H1 (cell line): Measurements from ENCODE around the gene PCNX1. TPM values are rescaled to one million over a fixed set of nuclear protein-coding genes. Genes with fewer than 3 reads are reported as not detected.

ENCODE experiments used
- CTCF ChIA-PET: fragments of 300-600 bp; sonication (Branson Sonifier 250); formaldehyde crosslinking; loops from one replicate; lab custom pipeline; 2021; ENCODE audit not compliant: partially characterized antibody; lab: Charles Lee
- POLR2A ChIA-PET: fragments of 300-600 bp; sonication (Branson Sonifier 250); formaldehyde crosslinking; loops from one replicate; lab custom pipeline; 2021; ENCODE audit warnings: inconsistent platforms; ENCODE audit not compliant: partially characterized antibody; lab: Charles Lee
- DNase-seq, 2 experiments: peaks; one replicate each; pipeline versions ENCODE4 v3.0.0 to v3.0.0-alpha.2; 2010 to 2022; ENCODE audit warnings: low spot score in 2 of 2, low read depth in 1 of 2, mixed read lengths in 1 of 2
- FAIRE-seq: peaks from 2 replicates; lab custom pipeline; 2011; peaks lifted over from hg19 to GRCh38; lab: Jason Lieb, UNC
- H2AFZ ChIP-seq: 2 replicates; pipeline ENCODE4 v1.8.1; 2012; ENCODE audit warnings: low read length, inconsistent platforms
- H2AK5ac ChIP-seq: 2 replicates; pipeline ENCODE4 v1.6.1; 2013; ENCODE audit warnings: low read depth, low read length
- H2BK120ac ChIP-seq: replicated peaks from 2 replicates; pipeline ENCODE3; 2013; ENCODE audit warnings: low read depth, low read length, inconsistent platforms
- H2BK12ac ChIP-seq: 2 replicates; pipeline ENCODE4 v1.6.1; 2013; ENCODE audit warnings: low read depth, low read length
- H2BK15ac ChIP-seq: 2 replicates; pipeline ENCODE4 v1.6.1; 2013; ENCODE audit warnings: low read length
- H2BK20ac ChIP-seq: 2 replicates; pipeline ENCODE4 v1.6.1; 2013; ENCODE audit warnings: low read length
- H2BK5ac ChIP-seq: 2 replicates; pipeline ENCODE4 v1.6.1; 2013; ENCODE audit warnings: low read depth, low read length
- H3K14ac ChIP-seq: 2 replicates; pipeline ENCODE4 v1.6.1; 2013; ENCODE audit warnings: inconsistent platforms; ENCODE audit not compliant: insufficient read length
- H3K18ac ChIP-seq: 2 replicates; pipeline ENCODE4 v1.6.1; 2013; ENCODE audit warnings: low read length; ENCODE audit errors: extremely low read depth
- H3K23ac ChIP-seq: 2 replicates; pipeline ENCODE4 v1.6.1; 2013; ENCODE audit warnings: inconsistent platforms; ENCODE audit not compliant: insufficient read length
- H3K23me2 ChIP-seq: 2 replicates; pipeline ENCODE4 v1.6.1; 2013; ENCODE audit warnings: low read depth, low read length
- H3K27ac ChIP-seq: 2 replicates; pipeline ENCODE4 v1.6.1; 2011; ENCODE audit warnings: low read depth, low read length, inconsistent platforms
- H3K27me3 ChIP-seq, 4 experiments: replicated peaks in 1 of 4; 1 replicate in 1 of 4; 2 replicates in 3 of 4; pipeline versions ENCODE4 v1.6.1 to v1.8.1; 2011 to 2013; ENCODE audit warnings: low read length in 3 of 4, mild to moderate bottlenecking in 3 of 4, inconsistent platforms in 2 of 4, mixed read lengths in 2 of 4, moderate library complexity in 1 of 4; ENCODE audit not compliant: control insufficient read depth in 3 of 4, insufficient read depth in 3 of 4; ENCODE audit errors: extremely low read depth in 1 of 4
- H3K36me3 ChIP-seq, 4 experiments: 2 replicates each; pipeline versions ENCODE4 v1.6.1 to v1.8.1; 2011 to 2013; ENCODE audit warnings: mild to moderate bottlenecking in 4 of 4, low read length in 3 of 4, moderate library complexity in 2 of 4, control low read depth in 1 of 4, inconsistent platforms in 1 of 4; ENCODE audit not compliant: insufficient read depth in 4 of 4, control insufficient read depth in 2 of 4
- H3K4ac ChIP-seq: replicated peaks from 2 replicates; pipeline ENCODE3; 2013; ENCODE audit warnings: low read length, low read depth, mixed read lengths, inconsistent platforms; ENCODE audit not compliant: insufficient read length
- H3K4me1 ChIP-seq, 4 experiments: replicated peaks in 1 of 4; 1 replicate in 1 of 4; 2 replicates in 3 of 4; pipeline versions ENCODE4 v1.6.1 to v1.8.1; 2011 to 2013; ENCODE audit warnings: low read length in 3 of 4, inconsistent platforms in 2 of 4, mixed read lengths in 1 of 4; ENCODE audit not compliant: insufficient read depth in 4 of 4, control insufficient read depth in 3 of 4
- H3K4me2 ChIP-seq, 2 experiments: 2 replicates each; pipeline versions ENCODE4 v1.6.1 to v1.8.1; 2011 to 2013; ENCODE audit warnings: low read depth in 2 of 2, low read length in 2 of 2, control low read depth in 1 of 2, inconsistent platforms in 1 of 2, mild to moderate bottlenecking in 1 of 2; ENCODE audit not compliant: insufficient read depth in 1 of 2
- H3K4me3 ChIP-seq, 4 experiments: fragments of 200-600, 300-600 bp in 1 of 4; sonication (generic), shearing (Covaris generic), sonication (Bioruptor Twin) in 1 of 4; 2 replicates each; pipeline versions ENCODE4 v1.5.1 to v1.8.1; 2011 to 2016; ENCODE audit warnings: low read length in 4 of 4, low read depth in 3 of 4, control low read depth in 2 of 4, inconsistent platforms in 2 of 4, mild to moderate bottlenecking in 2 of 4, mixed read lengths in 1 of 4, moderate library complexity in 1 of 4; ENCODE audit not compliant: insufficient read depth in 2 of 4; ENCODE audit errors: extremely low read depth in 1 of 4
- H3K56ac ChIP-seq: replicated peaks from 2 replicates; pipeline ENCODE3; 2013; ENCODE audit warnings: low read depth, mild to moderate bottlenecking, mixed read lengths, low read length, inconsistent platforms; ENCODE audit not compliant: insufficient read length
- H3K79me1 ChIP-seq: 2 replicates; pipeline ENCODE4 v1.6.1; 2013; ENCODE audit warnings: low read depth, low read length, control low read depth
- H3K79me2 ChIP-seq, 2 experiments: 2 replicates each; pipeline versions ENCODE4 v1.6.1 to v1.8.1; 2012 to 2013; ENCODE audit warnings: low read length in 2 of 2, mild to moderate bottlenecking in 2 of 2, inconsistent platforms in 1 of 2; ENCODE audit not compliant: insufficient read depth in 2 of 2, control insufficient read depth in 1 of 2
- H3K9ac ChIP-seq, 4 experiments: replicated peaks in 1 of 4; 1 replicate in 1 of 4; 2 replicates in 3 of 4; pipeline versions ENCODE4 v1.6.1 to v1.8.1; 2011 to 2013; ENCODE audit warnings: low read depth in 3 of 4, low read length in 3 of 4, control low read depth in 2 of 4, mild to moderate bottlenecking in 2 of 4, moderate library complexity in 2 of 4, inconsistent platforms in 1 of 4; ENCODE audit errors: extremely low read depth in 1 of 4
- H3K9me3 ChIP-seq, 2 experiments: 2 replicates each; pipeline versions ENCODE4 v1.6.1 to v1.8.1; 2012 to 2013; ENCODE audit warnings: mild to moderate bottlenecking in 2 of 2, moderate library complexity in 2 of 2, control low read depth in 1 of 2, inconsistent platforms in 1 of 2, low read depth in 1 of 2, low read length in 1 of 2, mixed read lengths in 1 of 2; ENCODE audit not compliant: insufficient read depth in 2 of 2
- H4K20me1 ChIP-seq, 2 experiments: replicated peaks in 1 of 2; 2 replicates each; pipeline versions ENCODE3 to v1.8.1; 2011 to 2013; ENCODE audit warnings: inconsistent platforms in 2 of 2, low read length in 2 of 2, mild to moderate bottlenecking in 1 of 2; ENCODE audit not compliant: insufficient read depth in 2 of 2, control insufficient read depth in 1 of 2
- H4K5ac ChIP-seq: 2 replicates; pipeline ENCODE4 v1.6.1; 2013; ENCODE audit warnings: low read length, low read depth, mixed read lengths, inconsistent platforms; ENCODE audit not compliant: insufficient read length
- H4K8ac ChIP-seq: 2 replicates; pipeline ENCODE4 v1.8.0; 2013; ENCODE audit warnings: mild to moderate bottlenecking, moderate library complexity, low read length, inconsistent platforms; ENCODE audit not compliant: insufficient read depth; ENCODE audit errors: extremely low read depth
- H4K91ac ChIP-seq: replicated peaks from 2 replicates; pipeline ENCODE3; 2013; ENCODE audit warnings: low read length, mixed read lengths, inconsistent platforms; ENCODE audit not compliant: insufficient read length
- HDAC2 ChIP-seq, 2 experiments: fragments of 300-600 bp in 1 of 2; sonication (generic) in 1 of 2; IDR thresholded peaks; 2 replicates each; pipeline ENCODE4 v1.6.1; 2011 to 2012; ENCODE audit warnings: low read depth in 2 of 2, low read length in 2 of 2, mild to moderate bottlenecking in 2 of 2, moderate library complexity in 2 of 2, borderline replicate concordance in 1 of 2, inconsistent platforms in 1 of 2
- POLR2A ChIP-seq, 2 experiments: IDR thresholded peaks; 1 replicate in 1 of 2; 2 replicates in 1 of 2; pipeline ENCODE4 v1.6.1; 2011; ENCODE audit warnings: low read depth in 2 of 2, low read length in 2 of 2, mild to moderate bottlenecking in 2 of 2; ENCODE audit errors: control extremely low read depth in 1 of 2
- POU5F1 ChIP-seq: IDR thresholded peaks from 2 replicates; pipeline ENCODE4 v1.6.1; 2011; ENCODE audit warnings: low read depth, mild to moderate bottlenecking, low read length, moderate library complexity
- WGBS, 2 experiments: shearing (Covaris generic) in 1 of 2; methylation state at CpG; one replicate each; pipeline versions ENCODE4 v1.1.6 to v1.1.7; 2013 to 2015; ENCODE audit warnings: low lambda C conversion rate in 2 of 2, mixed read lengths in 2 of 2, inconsistent platforms in 1 of 2, low coverage in 1 of 2, missing lambda C conversion rate in 1 of 2; ENCODE audit not compliant: insufficient replicate concordance in 2 of 2, insufficient coverage in 1 of 2, insufficient read length in 1 of 2; ENCODE audit errors: extremely low coverage in 1 of 2, missing lambda C conversion rate in 1 of 2; 5-methylcytosine and 5-hydroxymethylcytosine counted together
- polyA plus RNA-seq, 7 experiments: library from polyadenylated mRNA; depleted of rRNA in 3 of 7; stranded (reverse) in 5 of 7; unstranded in 2 of 7; fragments of >200 nt in 5 of 7; fragments of 200-250 nt in 2 of 7; gene quantifications; 1 replicate in 5 of 7; 2 replicates in 1 of 7; 4 replicates in 1 of 7; pipeline versions ENCODE4 v1.2.1 to v1.2.3, GENCODE V29; 2011 to 2013; ENCODE audit warnings: missing spikeins in 2 of 7, mixed read lengths in 2 of 7
- total RNA-seq: library from RNA; stranded (reverse); fragmentation: NEBNext Ultra II Directional; extraction: Animal tissue kit (Norgen Biotek cat#: 25700); gene quantifications from 2 replicates; pipeline ENCODE4 v1.2.1, GENCODE V29; 2021

The PCNX1 gene
- total and polyA plus RNA-seq, 2 of the 8 experiments (the other 6 are each of a cell fraction or from before 2014, with no cell fraction given), result 37.7 to 53.2 TPM

- Histone ChIP-seq H4K8ac (no peak overlapping the region; the same call in 1 of the 2 replicates), H2AFZ (no peak overlapping the region), H3K79me1 (no peaks in the 10 kb centered on the region), H3K23me2 (no peaks in the 10 kb centered on the region), H2BK20ac (no peak overlapping the region), H3K79me2 (no peaks in the 10 kb centered on the region), H4K20me1 (no peaks in the 10 kb centered on the region), H3K36me3 (no peaks in the 10 kb centered on the region), H3K9me3 (peaks cover 13 to 15% of the 10 kb centered on the region in 2 experiments; a peak in 3 of 4 replicates), H3K4me3 (no peak overlapping the region), H3K18ac (no peak overlapping the region), H2BK120ac (no peak overlapping the region), H3K56ac (no peak overlapping the region), H4K91ac (no peak overlapping the region), H4K5ac (no peak overlapping the region), H3K4ac (no peak overlapping the region), H3K27ac (no peak overlapping the region), H3K4me2 (no peak overlapping the region)
- 93% methylated on average over 1 of the region's 1 CpG; no CpG with 5 or more reads in 1 of the 2 experiments for WGBS, 2 experiments
- DNase-seq, result no peak
- CTCF ChIA-PET, result interaction anchor here (1.3 kb wide), 1 partner anchor 16 kb away, joined by 4 read pairs; no protein-coding TSS in a partner anchor
- no peak for TF ChIP-seq POU5F1
- TF ChIP-seq POLR2A (IDR thresholded peaks at IDR 0.05; ENCODE audit: control extremely low read depth in 1 of 2, low read depth in 2 of 2, low read length in 2 of 2), result peak in 1 of 2 experiments; percentile 5; a peak in 1 of 3 replicates
- no peak for TF ChIP-seq HDAC2 (IDR thresholded peaks at IDR 0.05; ENCODE audit: borderline replicate concordance in 1 of 2, low read depth in 2 of 2, low read length in 2 of 2)
- TF ChIP-seq, all 59 proteins: peak for 1
- Histone ChIP-seq H3K9ac (no peak overlapping the region), H2BK15ac (no peak overlapping the region), H3K4me1 (peaks cover 0 to 6% (median 2%) of the 10 kb centered on the region in 4 experiments; a peak in 3 of 7 replicates), H2BK5ac (no peak overlapping the region), H3K14ac (no peak overlapping the region), H2AK5ac (no peak overlapping the region), H3K23ac (no peak overlapping the region), H3K27me3 (no peaks in the 10 kb centered on the region), H2BK12ac (no peak overlapping the region)
- no peak for FAIRE-seq
- POLR2A ChIA-PET, result interaction anchor here (2.3 kb wide), 1 partner anchor 11 kb away, joined by 7 read pairs; no protein-coding TSS in a partner anchor
Measured at GRCh38 chr14:71119075-71119474, 211.8 kb downstream of the PCNX1 start.
